Measurements from ENCODE around the gene INPP5J.

GRCh38 chr22:31154975-31155374, 32.2 kb downstream of the INPP5J start:
- TF ChIP-seq EGR1 (IDR thresholded peaks at IDR 0.05; ENCODE audit: borderline replicate concordance in 1 of 2, low read depth in 2 of 2, low read length in 2 of 2) (no peak), PRDM15 (CRISPR knock-in tag; IDR thresholded peaks at IDR 0.05) (no peak), ATF3 (IDR thresholded peaks at IDR 0.05; ENCODE audit: borderline replicate concordance, extremely low read depth, low read depth, low read length) (no peak), POLR2A (IDR thresholded peaks at IDR 0.05; ENCODE audit: low read depth, low read length) (no peak), NFXL1 (IDR thresholded peaks at IDR 0.05; ENCODE audit: borderline replicate concordance) (no peak)

Measured in GM12878 (cell line).